COR-L47 (cell line): ENCODE results near the gene RAVER2.

Experiments used
- DNase-seq: peaks from one replicate; lab custom pipeline; 2025; lab: John Stamatoyannopoulos, UW

The RAVER2 gene

DNA sequence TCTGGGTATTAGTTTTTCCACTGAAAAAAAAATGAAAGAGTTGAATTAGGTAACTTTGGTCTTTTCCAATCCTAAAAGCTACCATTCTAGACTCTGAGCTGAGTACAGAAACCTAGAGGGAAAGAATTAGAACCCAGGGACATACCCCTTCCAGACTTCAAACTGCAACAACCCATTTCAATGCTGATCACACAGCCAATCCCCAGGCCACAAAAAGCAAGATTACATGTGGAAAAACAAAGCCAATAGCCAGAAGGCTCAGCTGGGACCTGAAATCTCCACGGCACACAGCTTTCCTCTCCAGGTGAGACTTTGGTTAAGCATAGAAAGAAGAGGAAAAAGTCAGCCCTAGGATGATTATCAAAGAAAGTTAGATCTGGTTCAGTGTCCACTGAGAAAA is 132.7 kb downstream of the RAVER2 start:
- DNase-seq: no peak

DNA sequence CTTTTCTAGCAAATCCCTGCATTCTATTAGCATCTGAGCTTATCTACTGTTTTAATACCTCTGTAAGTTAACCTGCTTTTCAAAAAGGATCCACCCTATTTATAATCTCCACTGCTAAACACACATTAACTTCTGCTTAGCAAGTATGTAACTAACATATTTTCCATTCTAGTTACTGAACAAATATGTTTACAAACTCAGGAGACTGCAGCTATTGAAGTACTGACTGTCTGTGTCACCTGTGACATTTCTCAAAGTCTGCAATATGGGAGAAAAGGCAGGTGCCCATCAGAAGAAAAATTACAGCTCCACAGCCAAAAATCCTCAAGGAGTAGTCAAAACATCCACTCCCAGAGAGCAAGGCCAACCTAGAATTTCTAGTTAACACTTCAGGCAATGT is 133.2 kb downstream of the RAVER2 start:
- DNase-seq: no peak

DNA sequence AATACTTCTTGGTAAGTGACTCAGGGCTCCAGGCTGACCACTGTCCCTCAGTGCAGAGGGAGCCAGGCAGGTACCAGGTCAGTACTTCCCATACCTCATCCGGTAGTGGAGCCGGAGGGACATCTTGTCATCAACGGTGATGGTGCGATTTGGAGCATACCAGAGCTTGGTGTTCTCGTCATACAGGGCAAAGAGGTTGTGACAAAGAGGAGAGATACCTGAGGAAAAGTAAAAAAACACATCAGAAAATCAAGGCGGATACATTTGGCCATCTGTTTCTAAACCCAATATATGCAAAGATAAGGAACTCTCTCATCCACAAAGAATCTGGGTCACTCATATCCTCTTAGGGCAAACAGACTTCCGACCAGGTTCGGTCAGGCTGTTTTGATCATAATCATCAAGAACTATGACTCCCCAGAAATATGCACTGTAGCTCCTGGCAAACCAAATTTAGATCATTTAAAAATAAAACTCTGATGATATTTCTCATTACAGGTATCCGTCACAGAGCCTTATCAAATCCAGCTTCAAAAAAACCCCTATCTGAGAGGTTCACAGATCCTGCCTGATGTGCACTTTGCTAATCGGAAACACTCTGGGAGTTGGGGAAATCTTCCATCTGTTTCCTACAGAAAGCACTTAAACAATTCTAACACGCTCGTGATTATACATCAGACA is 134.2 kb downstream of the RAVER2 start:
- DNase-seq: no peak

DNA sequence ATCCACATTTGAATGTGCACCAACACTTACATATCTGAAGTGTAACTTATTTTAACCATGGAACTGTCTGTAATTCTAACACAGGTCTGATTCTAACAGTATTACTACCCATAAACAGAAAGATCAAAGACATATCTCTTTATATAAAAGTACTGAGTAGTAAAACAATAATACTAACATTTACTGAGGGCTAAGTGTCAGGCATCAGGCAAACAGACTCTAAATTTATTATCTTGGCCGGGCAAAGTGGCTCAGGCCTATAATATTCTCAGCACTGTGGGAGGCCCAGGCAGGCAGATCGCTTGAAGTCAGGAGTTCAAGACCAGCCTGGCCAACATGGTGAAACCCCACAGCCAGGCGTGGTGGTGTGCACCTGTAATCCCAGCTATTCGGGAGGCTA is 135.6 kb downstream of the RAVER2 start:
- no peak for DNase-seq

DNA sequence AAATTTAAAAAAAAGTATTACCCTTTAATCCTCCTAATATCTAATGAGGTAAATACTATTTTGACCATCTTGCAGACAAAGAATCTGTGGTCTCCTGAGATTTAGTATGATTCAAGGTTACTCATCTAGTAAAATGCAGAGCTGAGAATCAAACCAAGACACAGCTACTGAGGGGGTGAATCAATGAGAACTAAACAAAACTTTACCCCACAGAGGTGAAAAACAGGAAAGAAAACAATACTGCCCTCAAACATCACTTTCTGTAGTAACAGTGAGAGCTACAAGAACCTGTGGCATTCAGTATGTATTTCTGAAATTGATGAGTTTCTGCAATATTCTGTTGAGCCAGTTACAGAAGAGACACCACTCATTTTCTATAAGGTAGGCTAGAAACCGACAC is 136.4 kb downstream of the RAVER2 start:
- no peak for DNase-seq
